Mammary epithelial cell (primary cell): ENCODE results near the gene TEX28.

ENCODE experiments used
- EZH2 ChIP-seq: IDR thresholded peaks from 2 replicates; pipeline ENCODE4 v1.6.1; 2012; ENCODE audit warnings: low read length, inconsistent platforms, borderline replicate concordance
- TF ChIP-seq, protein P1 (sequence below), 2 donors: IDR thresholded peaks in 1 of 2; conservative IDR thresholded peaks in 1 of 2; 2 replicates each; pipeline ENCODE4 v1.5.1; 2011 to 2012; ENCODE audit warnings: inconsistent platforms in 2 of 2, low read length in 2 of 2, mild to moderate bottlenecking in 2 of 2, control low read depth in 1 of 2, low read depth in 1 of 2; ENCODE audit not compliant: insufficient read depth in 1 of 2; ENCODE audit errors: extremely low read depth in 1 of 2

DNA sequence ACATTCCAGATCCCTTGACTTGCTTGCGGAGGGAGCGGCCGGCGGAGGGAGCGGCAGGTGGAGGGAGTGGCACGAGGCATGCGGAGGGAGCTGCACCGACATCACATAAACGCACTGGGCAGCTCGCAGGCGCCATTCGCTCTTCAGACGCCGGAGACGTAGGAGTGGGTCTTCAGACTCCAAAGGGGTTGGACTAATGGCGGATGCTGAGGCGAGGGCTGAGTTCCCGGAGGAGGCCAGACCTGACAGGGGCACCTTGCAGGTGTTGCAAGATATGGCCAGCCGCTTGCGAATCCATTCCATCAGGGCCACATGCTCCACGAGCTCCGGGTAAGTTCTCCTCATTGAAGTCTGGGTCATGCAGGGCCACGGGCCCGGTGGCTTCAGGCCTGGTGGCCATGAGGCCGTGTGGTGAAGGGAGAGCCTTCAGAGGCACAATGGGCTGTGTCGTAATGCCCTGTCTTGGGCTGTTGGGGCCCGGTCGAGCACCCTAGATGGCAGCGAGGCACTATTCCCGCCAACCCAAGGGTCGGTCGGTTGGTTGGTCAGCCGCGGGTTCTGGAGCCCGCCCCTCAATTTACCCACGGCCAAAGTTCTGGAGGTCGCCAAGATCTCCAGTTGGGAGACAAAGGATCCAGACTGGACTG, 863 bp upstream of the TEX28 start, which contains the start of gene TKTL1:
- no peak for TF ChIP-seq EZH2
- TF ChIP-seq, protein P1, sequence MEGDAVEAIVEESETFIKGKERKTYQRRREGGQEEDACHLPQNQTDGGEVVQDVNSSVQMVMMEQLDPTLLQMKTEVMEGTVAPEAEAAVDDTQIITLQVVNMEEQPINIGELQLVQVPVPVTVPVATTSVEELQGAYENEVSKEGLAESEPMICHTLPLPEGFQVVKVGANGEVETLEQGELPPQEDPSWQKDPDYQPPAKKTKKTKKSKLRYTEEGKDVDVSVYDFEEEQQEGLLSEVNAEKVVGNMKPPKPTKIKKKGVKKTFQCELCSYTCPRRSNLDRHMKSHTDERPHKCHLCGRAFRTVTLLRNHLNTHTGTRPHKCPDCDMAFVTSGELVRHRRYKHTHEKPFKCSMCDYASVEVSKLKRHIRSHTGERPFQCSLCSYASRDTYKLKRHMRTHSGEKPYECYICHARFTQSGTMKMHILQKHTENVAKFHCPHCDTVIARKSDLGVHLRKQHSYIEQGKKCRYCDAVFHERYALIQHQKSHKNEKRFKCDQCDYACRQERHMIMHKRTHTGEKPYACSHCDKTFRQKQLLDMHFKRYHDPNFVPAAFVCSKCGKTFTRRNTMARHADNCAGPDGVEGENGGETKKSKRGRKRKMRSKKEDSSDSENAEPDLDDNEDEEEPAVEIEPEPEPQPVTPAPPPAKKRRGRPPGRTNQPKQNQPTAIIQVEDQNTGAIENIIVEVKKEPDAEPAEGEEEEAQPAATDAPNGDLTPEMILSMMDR (conservative IDR thresholded peaks at IDR 0.05 in 1 of 2, IDR thresholded peaks at IDR 0.05 in 1 of 2; ENCODE audit: extremely low read depth in 1 of 2, insufficient read depth in 1 of 2, low read depth in 1 of 2, low read length in 2 of 2): no peak
